ENCODE measurements around the gene CCL27. TPM values are rescaled to one million over a fixed set of nuclear protein-coding genes. Genes with fewer than 3 reads are reported as not detected.

The CCL27 gene
- 0.62 TPM in 1 of 2 replicates, not detected in the other for total RNA-seq

DNA sequence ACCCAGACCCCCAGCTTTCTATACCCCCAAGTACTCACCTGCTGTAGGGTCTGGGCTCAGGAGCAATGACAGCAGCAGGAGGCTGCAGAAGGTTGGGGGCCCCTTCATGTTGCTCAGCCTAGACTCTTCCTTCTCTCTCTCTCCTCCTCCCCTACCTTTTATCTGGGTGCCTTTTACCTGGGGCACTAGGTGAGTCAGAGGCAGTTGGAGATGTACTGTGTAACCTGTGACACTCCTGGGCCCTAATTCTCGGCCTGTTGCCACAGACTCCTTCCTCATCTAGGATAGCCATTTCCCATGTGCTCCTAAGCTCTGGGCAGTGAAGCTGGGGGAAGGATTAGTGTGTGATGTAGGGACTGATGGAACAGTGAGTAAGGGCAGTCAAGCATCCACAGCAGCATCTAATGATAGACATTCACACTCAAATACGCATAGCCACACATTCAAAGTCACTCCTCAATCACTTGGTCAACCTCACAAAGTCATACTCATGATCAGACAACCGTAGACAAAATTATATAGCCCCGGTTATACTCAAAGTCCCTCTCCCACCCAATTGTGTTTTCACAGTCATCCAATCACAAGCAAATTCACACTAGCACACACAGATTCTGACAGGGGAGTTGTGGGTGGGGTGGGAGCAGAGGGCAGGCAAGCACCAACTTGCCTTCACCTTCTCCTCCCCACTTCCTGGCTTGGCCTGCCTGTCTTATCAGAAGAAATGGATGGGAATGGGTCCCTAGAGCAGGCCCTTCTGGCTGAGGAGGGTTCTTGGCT is at the start of gene CCL27:
CCL27 (minus strand) TSS at position 132 of the 777 bp plus-strand sequence; CDS start at position 108, 24 bp downstream.
- H3K27ac Mint-ChIP-seq: peak within 1 kb of the TSS; percentile 80
- H3K36me3 Mint-ChIP-seq (ENCODE audit: low read depth): peaks cover 15% of the 10 kb centered on the region
- no peaks in the 10 kb centered on the region for H3K27me3 Mint-ChIP-seq (ENCODE audit: insufficient read depth)
- H3K4me1 Mint-ChIP-seq (ENCODE audit: low read depth): peaks cover 31% of the 10 kb centered on the region
- H3K9me3 Mint-ChIP-seq: no peaks in the 10 kb centered on the region
- intact Hi-C loops (cut with micrococcal nuclease): loop anchor here (10.0 kb wide), 1 partner anchor 412 kb away; the partner anchor contains the start of genes FANCG and VCP
- DNase-seq (ENCODE audit: low spot score): no peak
- peak within 1 kb of the TSS; percentile 9 for H3K4me3 Mint-ChIP-seq

GRCh38 chr9:34712140-34712539 is 49.7 kb upstream of the CCL27 start:
- Mint-ChIP-seq H3K36me3 (ENCODE audit: low read depth) (no peaks in the 10 kb centered on the region), H3K4me3 (no peak overlapping the region), H3K27ac (no peak overlapping the region), H3K4me1 (ENCODE audit: low read depth) (no peaks in the 10 kb centered on the region), H3K27me3 (ENCODE audit: insufficient read depth) (peaks cover 11% of the 10 kb centered on the region), H3K9me3 (no peaks in the 10 kb centered on the region)
- intact Hi-C loops (cut with micrococcal nuclease): no loop called here
- no peak for DNase-seq (ENCODE audit: low spot score)

DNA sequence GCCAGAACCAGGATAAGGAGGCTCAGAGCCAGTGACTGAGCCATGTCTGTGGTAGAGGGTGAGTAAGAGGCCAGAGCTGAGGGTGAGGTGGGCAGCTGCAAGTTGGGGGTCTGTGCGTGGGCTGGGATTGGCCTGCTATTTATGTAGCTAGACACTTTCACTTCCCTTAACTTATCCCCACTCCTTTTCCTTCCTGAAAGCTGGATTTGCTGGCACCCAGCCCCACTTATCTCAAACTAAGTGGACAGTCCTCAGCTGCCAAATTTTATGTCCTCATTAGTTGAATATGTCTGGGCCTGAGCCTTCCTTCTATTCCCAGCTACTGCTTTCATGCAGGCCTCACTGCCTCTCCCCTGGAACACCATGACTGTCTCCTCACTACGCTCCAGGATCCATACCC is 47.6 kb upstream of the CCL27 start, which contains the start of gene CCL21:
CCL21 (minus strand) TSS at position 114 of the 400 bp plus-strand sequence; CDS start at position 44, 70 bp downstream.
- H3K27me3 Mint-ChIP-seq (ENCODE audit: insufficient read depth): peaks cover 15% of the 10 kb centered on the region
- H3K4me1 Mint-ChIP-seq (ENCODE audit: low read depth): no peaks in the 10 kb centered on the region
- no peaks in the 10 kb centered on the region for H3K36me3 Mint-ChIP-seq (ENCODE audit: low read depth)
- H3K4me3 Mint-ChIP-seq: no peak within 1 kb of the TSS
- H3K27ac Mint-ChIP-seq: no peak within 1 kb of the TSS
- intact Hi-C loops (cut with micrococcal nuclease): no loop called here
- H3K9me3 Mint-ChIP-seq: no peaks in the 10 kb centered on the region
- no peak for DNase-seq (ENCODE audit: low spot score)

DNA sequence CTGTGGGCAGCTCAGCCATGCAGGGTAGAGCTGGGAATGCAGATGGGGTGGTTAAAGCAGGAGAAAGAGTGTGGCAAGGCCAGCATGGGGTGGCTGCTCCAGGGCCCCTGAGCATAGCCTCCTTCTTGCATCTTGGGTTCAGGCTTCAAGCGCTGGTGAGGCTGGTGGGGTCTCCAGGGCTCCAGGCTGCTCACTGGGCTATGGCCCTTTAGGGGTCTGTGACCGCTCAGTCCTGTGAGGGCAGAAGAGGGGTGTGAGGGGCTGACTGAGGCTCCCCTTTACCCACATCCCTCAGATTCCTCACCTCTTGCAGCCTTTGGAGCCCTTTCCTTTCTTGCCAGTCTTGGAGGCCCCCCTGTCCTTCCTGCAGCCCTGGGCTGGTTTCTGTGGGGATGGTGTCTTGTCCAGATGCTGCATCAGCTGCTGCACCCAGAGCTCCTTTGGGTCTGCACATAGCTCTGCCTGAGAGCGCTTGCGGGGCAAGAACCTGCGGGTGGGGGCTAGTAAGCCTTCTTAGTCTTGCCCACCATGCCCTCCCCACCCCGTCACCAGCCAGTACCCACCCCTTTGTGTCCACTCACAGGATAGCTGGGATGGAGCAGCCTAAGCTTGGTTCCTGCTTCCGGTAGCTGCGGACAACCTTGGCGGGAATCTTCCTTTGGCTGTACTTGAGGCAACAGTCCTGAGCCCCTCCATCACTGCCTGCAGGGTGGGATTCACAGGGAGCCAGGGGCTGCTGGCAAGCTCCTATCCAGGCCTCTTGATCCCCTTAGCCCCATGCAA is 46.9 kb upstream of the CCL27 start:
- Mint-ChIP-seq H3K4me1 (ENCODE audit: low read depth) (no peaks in the 10 kb centered on the region), H3K9me3 (no peaks in the 10 kb centered on the region), H3K27me3 (ENCODE audit: insufficient read depth) (peaks cover 20% of the 10 kb centered on the region), H3K4me3 (no peak overlapping the region), H3K36me3 (ENCODE audit: low read depth) (no peaks in the 10 kb centered on the region), H3K27ac (no peak overlapping the region)
- DNase-seq (ENCODE audit: low spot score): no peak
- intact Hi-C loops (cut with micrococcal nuclease): no loop called here

GRCh38 chr9:34707130-34707529 is 44.7 kb upstream of the CCL27 start:
- Mint-ChIP-seq H3K27me3 (ENCODE audit: insufficient read depth) (peaks cover 17% of the 10 kb centered on the region), H3K9me3 (no peaks in the 10 kb centered on the region), H3K36me3 (ENCODE audit: low read depth) (no peaks in the 10 kb centered on the region), H3K4me3 (no peak overlapping the region), H3K4me1 (ENCODE audit: low read depth) (peaks cover 2% of the 10 kb centered on the region), H3K27ac (no peak overlapping the region)
- intact Hi-C loops (cut with micrococcal nuclease): no loop called here
- no peak for DNase-seq (ENCODE audit: low spot score)

DNA sequence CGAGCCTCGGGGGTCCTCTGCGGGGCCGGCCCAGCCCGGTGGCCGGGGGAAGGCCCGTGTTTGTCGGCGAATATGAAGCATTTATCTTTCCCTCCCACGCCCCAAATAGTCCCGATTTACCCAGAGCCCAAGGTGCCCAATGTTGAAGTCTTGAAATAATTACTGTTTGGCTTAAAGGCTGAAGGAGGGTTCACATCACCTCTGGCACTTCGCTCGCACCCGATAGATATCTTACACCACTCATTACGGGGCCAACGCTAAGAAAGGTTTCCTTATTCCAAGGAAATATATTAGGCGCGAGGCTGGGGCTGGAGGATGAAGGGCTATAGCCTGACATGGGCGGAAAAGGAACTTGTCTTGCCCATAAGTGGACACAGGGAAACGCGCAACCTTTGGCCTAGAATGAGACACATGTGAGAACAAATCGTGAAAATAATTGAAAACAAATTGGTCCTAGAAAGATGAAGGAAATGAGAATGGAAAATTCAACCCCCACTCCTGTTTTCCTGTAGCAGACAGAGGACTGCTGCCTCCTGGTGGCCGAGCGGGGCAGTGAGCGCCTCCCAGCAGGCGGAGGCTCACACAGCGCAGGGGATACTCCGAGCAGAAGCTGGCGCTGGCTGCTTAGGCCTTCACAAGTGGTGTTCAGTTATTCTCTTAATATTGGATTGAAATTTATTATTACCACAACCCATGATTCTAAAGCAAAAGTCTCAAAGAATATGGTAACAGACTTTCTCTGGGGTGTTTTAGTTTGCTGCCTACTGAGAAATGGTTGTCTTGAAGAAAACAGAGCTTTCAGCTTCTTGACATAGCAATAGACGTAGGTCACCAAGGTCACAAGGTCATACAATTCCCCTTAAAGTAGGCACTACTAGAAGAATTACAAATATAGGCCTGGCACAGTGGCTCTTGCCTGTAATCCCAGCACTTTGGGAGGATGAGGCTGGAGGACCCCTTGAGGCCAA is 39.6 kb upstream of the CCL27 start:
- Mint-ChIP-seq H3K4me3 (peak overlapping the region; percentile 82), H3K27me3 (ENCODE audit: insufficient read depth) (peaks cover 29% of the 10 kb centered on the region), H3K36me3 (ENCODE audit: low read depth) (no peaks in the 10 kb centered on the region), H3K9me3 (no peaks in the 10 kb centered on the region), H3K27ac (peak overlapping the region; percentile 68), H3K4me1 (ENCODE audit: low read depth) (peaks cover 6% of the 10 kb centered on the region)
- peak; percentile 66 for DNase-seq (ENCODE audit: low spot score)
- intact Hi-C loops (cut with micrococcal nuclease): loop anchor here (1.0 to 5.0 kb wide), 10 partner anchors 27 to 415 kb away; partner anchors contain the start of genes ATOSB, GALT, KIF24 and NUDT2

GRCh38 chr9:34701023-34701768 is 38.7 kb upstream of the CCL27 start:
- H3K27ac Mint-ChIP-seq: no peak overlapping the region
- no peaks in the 10 kb centered on the region for H3K36me3 Mint-ChIP-seq (ENCODE audit: low read depth)
- intact Hi-C loops (cut with micrococcal nuclease): loop anchor here (5.0 kb wide), 2 partner anchors 396 to 416 kb away; partner anchors contain the start of genes ATOSB and PIGO
- no peaks in the 10 kb centered on the region for H3K9me3 Mint-ChIP-seq
- H3K27me3 Mint-ChIP-seq (ENCODE audit: insufficient read depth): peaks cover 26% of the 10 kb centered on the region
- peaks cover 6% of the 10 kb centered on the region for H3K4me1 Mint-ChIP-seq (ENCODE audit: low read depth)
- peak overlapping the region; percentile 54 for H3K4me3 Mint-ChIP-seq
- peak; percentile 69 for DNase-seq (ENCODE audit: low spot score)

- Mint-ChIP-seq H3K36me3 (ENCODE audit: low read depth) (no peaks in the 10 kb centered on the region), H3K27ac (no peak overlapping the region), H3K4me1 (ENCODE audit: low read depth) (peaks cover 4% of the 10 kb centered on the region), H3K9me3 (no peaks in the 10 kb centered on the region), H3K27me3 (ENCODE audit: insufficient read depth) (peaks cover 6% of the 10 kb centered on the region), H3K4me3 (no peak overlapping the region)
- DNase-seq (ENCODE audit: low spot score): no peak
- intact Hi-C loops (cut with micrococcal nuclease): no loop called here
Measured at GRCh38 chr9:34694811-34695210, 32.4 kb upstream of the CCL27 start.

DNA sequence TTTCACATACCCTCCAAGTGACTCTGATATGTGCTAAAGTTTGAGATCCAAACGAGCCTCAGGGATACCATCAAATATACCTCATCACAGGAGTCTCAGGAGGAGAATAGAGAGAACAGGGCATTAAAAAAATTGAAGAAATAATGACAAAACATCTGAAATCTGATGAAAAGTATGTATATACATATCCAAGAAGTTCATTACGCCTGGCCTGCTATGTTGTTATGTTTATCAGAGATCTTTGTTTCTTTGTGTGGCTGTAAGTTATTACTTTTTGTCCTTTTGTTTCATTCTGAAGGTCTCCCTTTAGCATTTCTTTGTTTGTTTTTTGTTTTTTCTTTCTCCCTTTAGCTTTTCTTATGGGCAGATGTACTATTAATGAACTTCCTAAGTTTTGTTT is 31.1 kb upstream of the CCL27 start:
- intact Hi-C loops (cut with micrococcal nuclease): no loop called here
- no peak overlapping the region for H3K27ac Mint-ChIP-seq

GRCh38 chr9:34691936-34692315 is 29.5 kb upstream of the CCL27 start:
- Mint-ChIP-seq H3K27me3 (ENCODE audit: insufficient read depth) (peaks cover 4% of the 10 kb centered on the region), H3K4me3 (no peak overlapping the region), H3K9me3 (no peaks in the 10 kb centered on the region), H3K27ac (no peak overlapping the region), H3K36me3 (ENCODE audit: low read depth) (no peaks in the 10 kb centered on the region), H3K4me1 (ENCODE audit: low read depth) (peaks cover 4% of the 10 kb centered on the region)
- DNase-seq (ENCODE audit: low spot score): no peak
- intact Hi-C loops (cut with micrococcal nuclease): no loop called here

More for the DNA sequence above, 31.1 kb upstream of the CCL27 start:
- H3K4me1 Mint-ChIP-seq (ENCODE audit: low read depth): peaks cover 4% of the 10 kb centered on the region
- H3K4me3 Mint-ChIP-seq: no peak overlapping the region
- peaks cover 4% of the 10 kb centered on the region for H3K27me3 Mint-ChIP-seq (ENCODE audit: insufficient read depth)
- no peak for DNase-seq (ENCODE audit: low spot score)
- no peaks in the 10 kb centered on the region for H3K9me3 Mint-ChIP-seq
- no peaks in the 10 kb centered on the region for H3K36me3 Mint-ChIP-seq (ENCODE audit: low read depth)

DNA sequence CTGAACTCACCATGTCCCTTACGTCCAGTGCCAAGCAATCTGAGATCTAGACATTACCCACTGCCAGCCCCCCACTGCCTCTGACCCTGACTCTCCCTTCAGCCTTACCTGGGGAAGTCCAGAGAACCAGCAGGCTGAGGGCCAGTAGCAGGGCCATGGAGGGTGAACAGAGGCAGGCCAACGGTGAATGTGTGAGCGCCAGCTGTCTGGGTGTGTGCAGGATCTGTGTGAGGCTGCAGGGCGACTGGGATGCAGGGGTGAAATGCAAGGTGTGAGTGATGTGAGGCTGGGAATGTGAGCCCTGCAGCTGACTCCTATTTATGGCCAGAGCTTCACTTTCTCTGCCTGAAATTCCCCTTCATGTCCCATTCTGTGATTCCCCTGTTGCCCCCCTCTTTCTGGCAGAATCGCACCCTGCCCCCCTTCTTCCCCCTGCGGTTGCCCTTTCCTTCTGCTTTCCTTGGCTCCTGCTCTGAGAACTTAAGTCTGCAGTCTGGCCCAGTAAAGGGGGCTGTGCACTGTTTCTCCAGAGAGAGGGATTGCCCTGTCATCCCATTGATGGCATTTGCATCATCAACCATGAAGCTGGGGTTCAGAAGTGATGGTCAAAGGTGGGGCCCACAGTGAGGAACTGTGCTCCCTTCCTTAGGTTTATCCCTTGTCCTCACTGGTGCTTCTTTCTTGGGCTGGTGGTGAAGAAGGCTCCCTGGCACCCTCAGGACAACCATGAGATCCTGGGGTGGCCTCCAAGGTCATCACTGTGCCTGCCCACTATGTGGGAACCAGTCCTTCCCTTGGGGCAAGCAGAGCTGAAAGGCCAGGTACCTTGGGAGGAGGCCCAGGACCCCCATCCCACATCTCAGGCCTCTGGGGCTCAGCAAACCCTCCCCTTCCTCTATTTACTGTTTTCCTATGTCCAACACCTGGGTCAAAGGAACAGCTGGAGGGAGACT is 28.8 kb upstream of the CCL27 start, which contains the start of gene CCL19:
CCL19 (minus strand) TSS at position 294 of the 953 bp plus-strand sequence; CDS start at position 157, 137 bp downstream.
- intact Hi-C loops (cut with micrococcal nuclease): no loop called here
- DNase-seq (ENCODE audit: low spot score): no peak
- Mint-ChIP-seq H3K36me3 (ENCODE audit: low read depth) (no peaks in the 10 kb centered on the region), H3K4me1 (ENCODE audit: low read depth) (peaks cover 4% of the 10 kb centered on the region), H3K27ac (no peak within 1 kb of the TSS), H3K9me3 (no peaks in the 10 kb centered on the region), H3K27me3 (ENCODE audit: insufficient read depth) (peaks cover 4% of the 10 kb centered on the region), H3K4me3 (no peak within 1 kb of the TSS)

Measured in activated T-helper 1 cell treated with anti-CD3 and anti-CD28 coated beads, Interleukin-12 subunit alpha, Interleukin-12 subunit beta, Interleukin-2, Interleukin-4 antibody, amounts not matched to agents 30 ng/mL and 10 ng/mL and 1 ng/mL, durations not matched to agents 14 hours and 24 hours and 36 hours (primary cell).